ENCODE results near the gene AKT3. TPM values are rescaled to one million over a fixed set of nuclear protein-coding genes. Genes with fewer than 3 reads are reported as not detected.

The AKT3 gene
- total and polyA plus RNA-seq, 2 of the 8 experiments (the other 6 are each of a cell fraction or from before 2014, with no cell fraction given): 6.0 to 36.4 TPM

DNA sequence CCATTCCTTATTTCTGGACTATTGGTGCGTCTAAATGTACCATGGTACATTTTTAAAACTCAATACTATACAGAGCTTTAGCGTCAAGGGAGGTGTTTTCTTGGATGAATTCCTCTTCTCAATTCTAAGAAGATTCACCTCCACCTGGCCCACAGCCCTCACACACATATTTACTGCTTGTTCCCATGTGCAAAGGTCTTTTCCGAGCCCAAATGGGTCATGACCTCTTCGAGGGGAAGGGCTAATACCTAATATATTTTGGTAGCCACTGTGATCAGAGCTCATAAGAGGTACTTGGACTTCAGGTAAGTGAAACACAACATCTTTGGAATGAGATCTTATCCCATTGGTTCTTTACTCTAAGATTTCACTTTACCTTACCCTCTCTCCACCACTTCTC, 388.3 kb downstream of the AKT3 start (continued):
- no peak for TF ChIP-seq TCF12 (IDR thresholded peaks at IDR 0.05; ENCODE audit: low read depth, low read length)
- TF ChIP-seq SAP30 (IDR thresholded peaks at IDR 0.05; ENCODE audit: insufficient read depth, insufficient replicate concordance, low read length): no peak

Measured in H1 (cell line).